Measurements from ENCODE around the gene ABHD1. TPM values are rescaled to one million over a fixed set of nuclear protein-coding genes. Genes with fewer than 3 reads are reported as not detected.
"Not testable (repeated sequence)": the region's sequence is repeated elsewhere in the genome, so short reads cannot be mapped to it uniquely, and the experiment has no call there.

The ABHD1 gene
- total RNA-seq, 2 donors from 2014 or later: 0.34 TPM; not detected in 1

DNA sequence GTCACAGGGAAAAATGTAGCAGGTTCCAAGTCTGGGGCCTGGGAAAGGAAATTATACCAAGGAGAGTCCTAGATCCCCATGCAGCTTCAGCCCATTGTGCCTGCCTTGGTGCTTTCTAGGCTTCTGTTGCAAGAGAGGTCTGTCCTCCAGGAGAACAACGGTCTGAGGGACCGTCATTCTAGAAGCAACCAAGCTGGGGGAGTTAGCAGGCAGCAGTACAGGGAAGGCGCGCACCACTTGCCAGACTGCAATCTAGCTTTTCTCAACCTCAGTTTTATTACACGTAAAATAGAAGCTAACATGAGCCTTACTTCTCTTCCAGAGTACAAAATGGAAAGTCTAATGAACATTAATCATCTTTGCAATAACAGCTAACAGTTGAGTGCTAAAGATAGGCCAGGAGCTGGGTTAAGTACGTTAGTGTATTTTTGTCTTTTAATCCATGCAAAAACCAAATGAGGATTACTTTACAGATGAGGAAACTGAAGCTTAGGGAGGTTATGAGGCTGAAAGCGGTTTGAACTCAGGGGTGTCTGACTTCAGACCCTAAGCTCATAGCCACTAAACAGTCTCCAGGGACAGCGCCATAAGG, 27.1 kb downstream of the ABHD1 start:
- DNase-seq (no peak), ATAC-seq (no peak)
- intact Hi-C loops (cut with DNase I, micrococcal nuclease): no loop called here

DNA sequence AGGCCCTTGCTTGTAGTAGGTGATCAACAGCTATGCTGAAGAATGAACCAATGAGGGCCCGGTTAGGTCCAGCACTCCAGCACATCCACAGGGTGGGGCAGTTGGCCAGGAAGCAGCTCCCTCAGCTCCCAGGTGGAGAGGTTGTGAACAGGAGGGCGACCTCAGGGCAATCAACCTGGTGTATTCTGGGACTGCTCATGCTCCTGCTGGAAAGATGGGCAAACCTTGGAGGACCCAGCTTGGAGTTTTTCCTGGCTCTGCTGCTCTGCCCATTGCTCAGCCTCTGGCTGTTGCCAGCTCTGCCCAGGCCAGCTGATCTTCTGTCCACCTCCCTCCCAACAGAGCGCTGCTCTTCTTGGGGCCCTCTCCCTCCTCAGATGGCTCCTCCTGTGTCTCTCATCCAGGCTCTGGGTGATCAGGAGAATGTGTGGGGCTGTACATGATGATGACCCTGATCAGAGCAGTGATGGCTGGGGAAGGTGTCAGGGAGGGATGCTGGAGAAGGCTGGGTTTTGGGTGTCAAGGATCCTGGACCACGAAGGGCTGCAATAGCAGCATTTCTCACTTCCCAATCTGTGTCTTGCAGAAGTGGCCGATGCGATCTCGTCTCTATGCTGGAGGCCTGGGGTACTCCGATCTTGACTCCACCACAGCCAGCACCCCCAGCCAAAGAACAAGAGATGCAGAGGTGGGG, 28.6 kb downstream of the ABHD1 start:
- intact Hi-C loops (cut with DNase I, micrococcal nuclease): no loop called here
- peak in 1 of 2 donors; percentile 35 for DNase-seq
- ATAC-seq: peak; percentile 92

DNA sequence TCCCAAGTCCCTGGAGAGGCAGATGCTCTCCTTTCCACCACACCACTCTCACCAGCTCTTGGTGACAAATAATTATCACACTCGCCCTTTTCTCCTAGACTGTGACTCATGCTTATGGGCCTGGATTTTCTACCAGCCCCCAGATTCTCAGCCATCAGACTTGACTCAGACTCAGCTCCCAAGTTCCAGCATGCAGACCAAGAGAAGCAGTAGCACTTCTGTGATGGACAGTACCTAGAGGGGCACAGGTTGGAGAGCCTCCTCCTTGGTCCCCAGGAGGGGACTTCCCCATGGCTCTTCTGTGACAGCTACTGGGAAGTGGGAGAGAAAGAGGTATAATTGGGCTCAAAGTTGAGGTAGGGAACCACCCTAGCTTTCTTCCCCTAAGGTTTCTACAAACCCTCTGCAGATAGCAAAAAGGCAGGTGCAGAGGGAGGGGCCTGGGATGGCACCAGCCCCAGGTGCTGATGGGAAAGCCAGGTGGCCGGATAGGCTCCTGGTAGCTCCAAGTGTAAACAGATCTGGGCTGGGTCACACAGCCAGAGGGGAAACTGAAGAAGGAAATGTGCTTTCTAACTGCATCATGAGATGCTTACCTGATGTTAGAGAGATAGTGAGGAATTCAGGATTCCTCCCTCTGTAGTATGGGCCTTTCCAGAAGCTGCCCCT, 29.3 kb downstream of the ABHD1 start:
- ATAC-seq (peak; percentile 87), DNase-seq (peak in 1 of 2 donors; percentile 29)
- intact Hi-C loops (cut with DNase I, micrococcal nuclease): no loop called here

DNA sequence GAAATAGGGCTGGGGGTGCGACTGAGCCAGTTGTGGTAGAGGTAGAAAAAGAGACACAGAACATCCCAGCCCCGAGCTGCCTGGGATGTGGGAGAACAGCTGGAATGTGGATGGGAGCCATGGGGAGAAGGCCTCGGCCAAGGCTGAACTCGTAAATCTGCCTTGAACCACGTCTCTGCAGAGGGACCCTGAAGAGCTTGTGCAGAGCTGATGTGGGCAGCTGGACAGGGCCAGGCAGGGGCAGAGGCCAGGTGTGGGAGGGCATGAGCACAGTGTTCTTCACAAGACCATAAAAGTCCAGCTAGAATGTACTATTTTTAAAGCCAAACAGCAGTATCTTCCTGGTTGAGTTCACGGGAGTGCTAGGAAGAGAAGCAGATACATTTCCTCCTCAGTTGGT, 30.9 kb downstream of the ABHD1 start:
- ATAC-seq (no peak), DNase-seq (no peak)
- intact Hi-C loops (cut with DNase I, micrococcal nuclease): no loop called here

DNA sequence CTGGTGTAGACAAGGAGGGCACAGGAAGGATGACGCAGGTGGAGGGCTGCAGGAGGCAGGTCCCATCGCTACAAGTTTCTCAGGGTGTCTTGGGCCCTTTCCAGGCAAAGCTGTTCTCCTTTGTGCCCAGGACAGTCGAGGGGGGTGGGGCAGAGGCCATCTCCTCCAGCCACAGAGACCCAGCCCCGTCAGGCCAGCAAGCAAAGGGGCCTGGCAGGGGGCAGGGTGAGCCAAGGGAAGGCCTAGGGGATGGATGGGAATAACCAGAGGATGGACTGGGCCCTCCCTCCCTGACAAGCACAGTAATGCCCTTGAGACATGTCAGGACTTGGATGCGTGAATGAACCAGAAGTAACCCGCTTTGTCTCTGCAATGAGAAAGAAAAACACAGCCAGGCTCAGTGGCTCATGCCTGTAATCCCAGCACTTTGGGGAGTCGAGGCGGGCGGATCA, 31.5 kb downstream of the ABHD1 start:
- ATAC-seq (no peak), DNase-seq (no peak)
- intact Hi-C loops (cut with DNase I, micrococcal nuclease): no loop called here

DNA sequence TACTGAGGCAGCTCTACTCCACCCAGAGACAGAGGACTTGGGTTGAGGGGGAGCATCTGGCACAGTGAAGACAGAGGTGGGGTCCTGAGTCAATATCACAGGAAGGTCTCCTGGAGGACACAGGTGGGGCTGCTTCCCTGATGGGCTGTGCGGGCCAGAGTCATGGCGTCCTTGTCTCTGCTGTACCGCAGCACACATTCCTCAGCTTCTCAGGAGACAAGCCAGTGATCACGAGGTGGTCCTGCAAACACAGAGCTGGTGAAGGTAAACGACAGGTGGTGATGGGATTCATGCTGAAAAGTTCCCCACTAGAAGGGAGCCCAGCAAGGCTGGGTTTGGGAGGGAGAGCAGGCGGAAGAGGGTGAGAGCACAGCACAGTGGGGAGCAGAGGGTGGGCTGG, 34.9 kb downstream of the ABHD1 start:
- DNase-seq (no peak), ATAC-seq (no peak)
- intact Hi-C loops (cut with DNase I, micrococcal nuclease): no loop called here

DNA sequence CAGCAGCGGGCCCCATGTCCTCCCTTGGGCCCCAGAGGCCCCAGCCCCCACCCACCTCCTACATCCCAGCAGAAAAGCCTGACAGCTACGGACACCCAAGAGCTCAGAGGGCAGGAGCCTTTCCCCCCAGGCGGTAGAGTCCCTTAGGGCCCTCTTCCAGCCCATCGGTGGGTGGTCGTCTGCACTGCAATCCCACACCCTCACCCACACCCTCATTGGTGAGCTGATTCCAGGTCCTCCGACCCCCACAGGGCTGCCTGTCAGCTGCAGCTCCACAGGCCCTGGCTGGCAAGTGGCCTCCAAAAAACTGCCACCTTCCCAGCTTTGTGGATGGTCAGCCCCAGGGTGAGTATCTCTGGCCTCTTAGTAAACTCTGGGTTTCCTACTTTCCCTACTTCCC, 35.7 kb downstream of the ABHD1 start:
- ATAC-seq: no peak
- intact Hi-C loops (cut with DNase I, micrococcal nuclease): no loop called here
- no peak for DNase-seq

DNA sequence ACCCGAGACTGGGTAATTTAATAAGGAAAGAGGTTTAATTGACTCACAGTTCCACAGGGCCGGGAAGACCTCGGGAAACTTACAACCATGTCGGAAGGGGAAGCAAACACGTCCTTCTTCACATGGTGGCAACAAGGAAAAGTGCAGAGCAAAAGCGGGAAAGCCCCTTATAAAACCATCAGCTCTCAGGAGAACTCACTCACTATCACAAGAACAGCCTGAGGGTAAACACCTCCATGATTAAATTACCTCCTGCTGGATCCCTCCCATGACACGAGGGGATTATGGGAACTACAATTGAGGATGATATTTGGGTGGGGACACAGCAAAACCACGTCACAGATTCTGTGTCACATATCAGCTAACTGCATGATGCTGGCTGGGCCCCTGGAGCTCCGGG, 36.6 kb downstream of the ABHD1 start:
- no peak for DNase-seq
- intact Hi-C loops (cut with DNase I, micrococcal nuclease): no loop called here
- no peak for ATAC-seq

DNA sequence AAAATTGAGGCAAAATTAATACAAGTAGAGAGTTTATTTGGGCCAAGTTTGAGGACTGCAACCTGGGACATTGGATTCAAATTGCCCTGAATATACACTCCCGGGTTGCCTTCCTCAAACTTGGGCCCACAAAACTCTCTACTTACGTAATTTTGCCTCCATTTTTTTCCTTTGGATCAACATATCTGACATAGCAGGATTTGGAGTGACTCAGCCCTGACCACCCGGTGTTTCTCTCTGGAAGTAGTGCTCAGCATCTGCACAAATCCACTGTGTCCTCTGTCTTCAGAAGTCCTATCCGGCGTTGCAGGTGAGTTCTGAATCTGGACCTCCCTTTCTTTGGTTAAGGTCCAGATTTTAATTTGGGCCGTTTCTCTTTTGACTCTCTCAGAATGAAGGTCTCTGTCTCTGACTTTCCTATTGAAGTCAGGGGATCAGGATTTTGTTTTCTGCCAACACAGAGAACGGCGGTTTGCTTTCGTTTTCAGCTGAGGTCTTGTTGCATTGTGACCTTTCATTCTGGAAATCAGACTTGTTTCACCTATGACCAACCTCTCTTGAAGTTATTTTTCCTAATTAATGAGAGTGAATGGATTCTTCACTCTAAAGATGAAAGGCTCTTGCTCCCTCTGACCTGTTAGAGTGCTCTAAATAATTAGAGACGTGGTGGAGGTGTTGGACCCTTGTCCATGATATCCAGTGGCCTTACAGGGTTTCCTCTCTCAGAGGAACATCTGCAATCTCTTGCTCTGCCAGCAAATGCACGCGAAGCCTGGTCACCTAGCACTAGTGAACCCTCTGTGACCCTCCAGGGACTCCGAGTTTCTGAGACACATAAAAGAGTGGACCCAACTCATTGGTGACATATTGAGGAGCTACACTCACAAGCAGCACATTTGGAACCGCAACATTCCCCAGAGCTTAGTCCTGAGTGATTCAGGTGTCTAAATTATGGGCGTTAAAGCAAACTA, 38.8 kb downstream of the ABHD1 start:
- ATAC-seq (no peak), DNase-seq (no peak)

DNA sequence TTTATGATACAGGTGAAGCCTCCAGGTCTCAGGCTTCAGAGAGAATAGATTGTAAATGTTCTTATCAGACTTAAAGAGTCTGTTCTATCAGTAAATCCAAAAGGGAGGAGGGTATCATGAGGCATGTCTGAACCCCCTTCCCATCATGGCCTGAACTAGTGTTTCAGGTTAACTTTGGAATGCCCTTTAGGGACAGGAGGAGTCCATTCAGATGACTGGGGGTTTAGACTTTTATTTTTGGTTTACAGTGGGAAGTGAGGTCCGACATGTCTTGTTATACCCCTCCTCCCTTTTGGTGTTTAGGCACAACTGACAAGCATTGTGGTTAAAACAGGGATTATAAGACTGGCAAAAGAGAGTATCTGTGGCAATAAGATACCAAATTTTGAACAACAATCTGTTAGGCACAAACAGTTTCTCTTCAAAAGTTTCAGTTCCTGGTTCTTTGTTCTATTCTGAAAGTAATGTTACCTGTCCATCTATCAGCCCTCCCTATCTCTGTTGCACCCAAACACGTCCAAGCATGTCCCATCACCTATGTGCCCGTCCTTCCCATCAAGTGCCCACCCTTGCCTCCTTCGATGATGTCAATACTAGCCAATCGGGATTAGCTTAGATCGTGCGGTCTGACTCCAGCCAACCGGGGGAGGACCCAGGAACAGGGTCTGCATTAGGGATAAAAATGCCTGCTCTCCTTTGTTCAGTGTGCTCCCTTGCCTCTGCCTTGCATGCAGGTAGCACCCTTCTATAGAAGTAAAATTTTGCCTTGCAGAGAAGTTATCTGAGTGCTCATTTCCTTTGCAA, 41.5 kb downstream of the ABHD1 start:
- no peak for DNase-seq
- no peak for ATAC-seq
- intact Hi-C loops (cut with DNase I, micrococcal nuclease): no loop called here

More for the DNA sequence above, 38.8 kb downstream of the ABHD1 start:
- intact Hi-C loops (cut with DNase I, micrococcal nuclease): no loop called here

DNA sequence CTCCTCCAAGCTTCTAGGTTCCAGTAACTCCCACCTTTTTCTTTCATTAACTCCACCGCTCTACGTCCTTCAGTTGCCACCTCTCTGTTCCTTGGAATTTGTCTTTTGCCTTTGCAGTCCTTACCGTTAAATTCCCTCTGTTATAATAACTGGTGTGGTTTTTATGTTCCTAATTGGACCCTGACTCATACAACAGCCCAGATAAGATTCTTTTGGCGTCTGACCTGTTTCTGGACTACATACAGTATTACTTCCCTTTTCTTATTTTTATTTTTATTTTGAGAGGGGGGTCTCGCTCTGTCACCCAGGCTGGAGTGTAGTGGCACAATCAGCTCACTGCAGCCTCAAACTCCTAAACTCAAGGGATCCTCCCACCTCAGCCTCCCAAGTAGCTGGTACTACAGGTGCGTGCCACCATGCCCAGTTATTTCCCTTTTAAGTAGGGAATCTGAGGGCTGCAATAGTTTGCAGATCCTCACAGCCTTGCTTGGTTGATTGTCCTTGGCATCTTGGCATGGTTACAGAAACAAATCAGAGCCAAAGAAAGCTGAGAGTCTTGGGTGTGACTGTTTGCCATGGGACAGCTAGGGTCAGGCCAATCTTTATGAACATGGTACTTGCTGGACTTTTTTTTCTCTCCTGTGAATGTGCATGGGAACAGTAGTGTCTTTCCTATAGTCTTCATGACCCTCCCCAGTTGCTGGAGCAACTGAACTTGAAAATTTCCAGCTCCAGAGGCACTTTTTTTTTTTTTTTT, 47.1 kb downstream of the ABHD1 start:
- ATAC-seq: peak; percentile 86
- no peak for DNase-seq
- intact Hi-C loops (cut with DNase I, micrococcal nuclease): no loop called here

DNA sequence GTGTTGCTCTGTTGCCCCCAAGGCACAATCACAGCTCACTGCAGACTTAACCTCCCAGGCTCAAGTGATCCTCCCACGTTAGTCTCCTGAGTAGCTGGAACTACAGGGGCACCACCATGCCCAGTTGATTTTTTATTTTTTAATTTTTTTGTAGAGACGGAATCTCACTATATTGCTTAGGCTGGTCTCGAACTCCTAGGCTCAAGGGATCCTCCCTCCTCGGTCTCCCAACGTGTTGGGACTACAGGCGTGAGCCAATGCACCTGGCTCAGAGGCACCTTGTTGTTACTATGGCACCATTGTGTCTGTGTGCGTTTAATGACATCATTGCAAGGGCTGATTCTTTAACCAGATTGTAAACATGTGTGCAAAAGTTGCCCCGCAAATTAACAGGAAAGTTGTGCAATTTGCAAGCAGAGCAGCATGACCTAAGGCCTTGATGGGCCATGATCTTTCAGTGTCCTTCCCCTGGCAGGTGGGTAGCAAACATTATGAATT, 47.8 kb downstream of the ABHD1 start:
- DNase-seq (no peak), ATAC-seq (peak; percentile 54)

DNA sequence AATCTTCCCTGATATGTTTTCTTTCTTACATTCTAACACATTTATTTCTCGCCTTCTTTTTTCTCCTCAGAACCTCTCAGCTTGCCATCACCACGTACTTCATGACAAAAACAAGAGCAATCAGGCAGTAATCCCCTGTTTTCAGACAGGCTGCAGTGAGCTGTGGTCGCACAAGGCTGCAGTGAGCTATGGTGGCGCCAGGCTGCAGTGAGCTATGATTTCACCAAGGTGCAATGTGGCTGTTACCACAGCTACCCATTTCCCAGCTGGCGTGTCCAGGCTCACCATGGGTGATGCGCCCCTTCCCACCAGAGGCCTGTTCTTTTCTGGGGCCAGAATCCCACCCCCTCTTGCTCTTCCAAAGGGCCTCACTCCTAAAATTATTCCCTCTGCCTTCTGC, 51.0 kb downstream of the ABHD1 start:
- no peak for ATAC-seq

More for the DNA sequence above, 47.8 kb downstream of the ABHD1 start:
- intact Hi-C loops (cut with DNase I, micrococcal nuclease): no loop called here

DNA sequence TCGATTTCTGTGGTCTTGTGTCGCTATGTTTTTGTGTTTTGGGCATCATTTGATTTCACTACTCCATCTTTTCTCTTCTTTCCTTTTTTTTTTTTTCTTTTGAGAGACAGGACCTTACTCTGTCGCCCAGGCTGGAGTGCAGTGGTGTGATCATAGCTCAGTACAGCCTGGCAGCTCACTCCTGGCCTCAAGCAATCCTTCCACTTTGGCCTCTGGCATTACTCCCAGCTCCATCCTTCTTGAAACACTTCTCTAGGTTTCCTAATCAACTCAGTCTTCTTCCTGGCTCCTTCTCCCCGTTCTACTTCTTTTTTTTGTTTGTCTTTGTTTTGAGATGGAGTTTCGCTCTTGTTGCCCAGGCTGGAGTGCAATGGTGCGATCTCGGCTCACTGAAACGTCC, 51.7 kb downstream of the ABHD1 start:
- intact Hi-C loops (cut with DNase I, micrococcal nuclease): no loop called here
- ATAC-seq: no peak

More for the DNA sequence above, 51.0 kb downstream of the ABHD1 start:
- DNase-seq: no peak
- intact Hi-C loops (cut with DNase I, micrococcal nuclease): no loop called here

DNA sequence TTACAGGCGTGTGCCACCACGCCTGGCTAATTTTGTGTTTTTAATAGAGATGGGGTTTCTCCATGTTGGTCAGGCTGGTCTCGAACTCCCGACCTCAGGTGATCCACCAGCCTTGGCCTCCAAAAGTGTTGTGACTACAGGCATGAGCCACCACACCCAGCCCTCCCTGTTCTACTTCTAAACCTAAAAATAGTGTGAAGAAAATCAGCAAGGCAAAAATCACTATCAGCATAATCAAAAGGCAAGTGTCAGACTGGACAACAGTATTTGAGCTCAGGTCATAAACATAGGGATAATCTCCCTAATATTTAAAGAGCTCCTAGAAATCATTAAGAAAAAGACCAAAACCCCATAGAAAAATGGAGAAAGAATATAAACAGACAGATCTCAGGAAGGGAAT, 52.2 kb downstream of the ABHD1 start:
- intact Hi-C loops (cut with DNase I, micrococcal nuclease); ATAC-seq; DNase-seq: not testable (repeated sequence)

More for the DNA sequence above, 51.7 kb downstream of the ABHD1 start:
- no peak for DNase-seq

DNA sequence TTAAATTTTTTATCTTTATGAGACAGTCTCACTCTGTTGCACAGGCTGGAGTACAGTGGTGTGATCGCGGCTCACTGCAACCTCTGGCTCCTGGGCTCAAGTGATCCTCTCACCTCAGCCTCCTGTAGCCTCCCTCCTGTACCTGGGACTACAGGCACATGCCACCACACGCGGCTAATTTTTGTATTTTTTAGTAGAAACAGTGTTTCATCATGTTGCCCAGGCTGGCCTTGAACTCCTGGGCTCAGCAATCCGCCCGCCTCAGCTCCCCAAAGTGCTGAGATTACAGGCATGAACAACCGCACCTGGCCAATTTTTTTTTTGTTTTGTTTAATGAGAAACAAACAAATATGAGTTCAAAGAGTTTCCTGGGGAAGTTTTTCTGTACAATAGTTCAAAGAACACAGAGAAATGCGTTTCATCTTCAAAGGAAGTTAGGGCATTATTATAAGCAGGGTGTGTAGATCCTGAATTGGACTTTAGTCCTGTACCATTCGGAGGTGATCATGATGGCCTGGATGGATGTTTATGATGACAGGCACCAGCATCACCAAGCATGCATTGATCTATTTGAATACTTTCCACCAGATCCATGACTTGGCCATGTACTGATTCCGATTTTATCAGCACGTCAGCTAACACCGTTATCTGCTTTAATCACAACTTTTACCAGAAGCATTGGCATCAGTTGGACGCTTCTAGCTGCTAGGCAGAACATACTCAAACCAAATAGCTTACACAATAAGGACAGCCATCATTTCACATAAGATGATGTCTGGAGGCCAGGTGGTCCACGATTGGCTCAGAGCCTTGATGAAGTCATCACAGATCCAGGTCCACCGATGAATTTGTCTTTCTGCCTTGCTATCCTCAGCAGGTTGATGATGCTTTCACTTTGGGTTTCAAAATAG, 54.1 kb downstream of the ABHD1 start:
- ATAC-seq (peak; percentile 76), DNase-seq (no peak)

More for the DNA sequence above, 54.1 kb downstream of the ABHD1 start:
- intact Hi-C loops (cut with DNase I, micrococcal nuclease): no loop called here
